Measurements from ENCODE around the gene EDEM3.
"Not testable (repeated sequence)": the region's sequence is repeated elsewhere in the genome, so short reads cannot be mapped to it uniquely, and the experiment has no call there.

EDEM3 gene

GRCh38 chr1:184739070-184739469 lies 15.6 kb downstream of the EDEM3 start:
- DNase-seq: no peak

DNA sequence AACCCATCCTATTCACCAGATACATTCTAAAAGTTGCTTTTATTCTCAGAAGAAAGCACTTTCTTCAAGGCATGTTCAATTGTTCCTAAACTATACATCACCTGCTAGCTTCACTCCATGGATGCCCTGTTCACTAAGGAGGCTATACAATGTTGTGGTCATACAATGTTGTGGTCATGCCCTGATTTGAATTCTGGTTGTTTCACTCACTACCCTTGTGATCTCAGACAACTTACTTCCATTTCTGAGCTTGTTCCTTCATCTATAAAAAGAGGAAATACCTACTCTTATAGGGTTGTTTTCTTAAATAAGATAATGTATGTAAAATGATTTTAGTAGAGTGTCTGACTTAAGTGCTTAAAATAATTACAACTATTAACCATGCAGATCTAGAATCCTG lies 19.7 kb downstream of the EDEM3 start:
- DNase-seq: no peak

GRCh38 chr1:184724843-184725242 lies 29.8 kb downstream of the EDEM3 start:
- DNase-seq: no peak

DNA sequence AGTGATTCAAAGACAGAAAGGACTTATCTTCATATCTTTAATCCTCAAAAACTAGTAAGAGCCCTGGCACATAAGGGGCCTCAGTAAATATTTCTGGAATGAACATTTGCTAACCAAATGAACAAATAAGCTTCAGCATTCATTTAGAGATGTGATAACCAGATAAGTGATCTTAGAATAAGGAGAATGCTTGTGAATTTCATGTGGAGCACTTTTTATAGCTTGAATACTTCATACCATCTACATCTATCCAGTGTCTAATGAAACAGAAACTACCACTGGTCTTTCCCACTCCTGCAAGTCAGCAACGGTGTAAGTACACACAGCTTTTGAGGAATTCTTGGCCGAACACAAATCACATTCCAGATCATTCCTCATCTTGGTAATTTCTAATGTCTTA lies 38.5 kb downstream of the EDEM3 start:
- DNase-seq: no peak

DNA sequence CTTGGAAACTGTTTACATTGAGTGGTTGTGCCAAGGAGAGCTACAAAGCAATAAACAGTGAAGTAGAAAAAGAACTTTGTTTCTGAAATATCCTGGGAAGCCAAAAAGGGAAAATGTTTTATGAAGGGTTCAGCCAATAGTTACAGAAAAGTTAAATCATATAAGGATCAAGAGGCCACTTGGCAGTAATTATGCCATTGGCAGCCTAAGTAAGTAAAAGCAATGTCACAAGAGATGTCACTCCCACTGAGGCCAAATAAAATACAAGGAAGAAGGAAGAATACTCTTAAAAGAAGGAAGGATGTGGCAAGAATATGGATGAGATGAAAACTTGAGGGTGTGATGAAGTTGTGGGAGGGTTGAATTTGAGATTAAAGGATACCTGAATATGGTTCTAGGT lies 45.2 kb downstream of the EDEM3 start:
- DNase-seq: no peak

GRCh38 chr1:184708084-184708676 lies 46.5 kb downstream of the EDEM3 start:
- no peak for DNase-seq

- no peak for DNase-seq
Observed at GRCh38 chr1:184705271-184705670, 49.4 kb downstream of the EDEM3 start.

- no peak for DNase-seq
Observed at GRCh38 chr1:184701816-184702215, 52.8 kb downstream of the EDEM3 start.

GRCh38 chr1:184698969-184699368 lies 55.7 kb downstream of the EDEM3 start:
- DNase-seq: no peak

- no peak for DNase-seq
Observed at GRCh38 chr1:184698016-184698415, 56.6 kb downstream of the EDEM3 start.

DNA sequence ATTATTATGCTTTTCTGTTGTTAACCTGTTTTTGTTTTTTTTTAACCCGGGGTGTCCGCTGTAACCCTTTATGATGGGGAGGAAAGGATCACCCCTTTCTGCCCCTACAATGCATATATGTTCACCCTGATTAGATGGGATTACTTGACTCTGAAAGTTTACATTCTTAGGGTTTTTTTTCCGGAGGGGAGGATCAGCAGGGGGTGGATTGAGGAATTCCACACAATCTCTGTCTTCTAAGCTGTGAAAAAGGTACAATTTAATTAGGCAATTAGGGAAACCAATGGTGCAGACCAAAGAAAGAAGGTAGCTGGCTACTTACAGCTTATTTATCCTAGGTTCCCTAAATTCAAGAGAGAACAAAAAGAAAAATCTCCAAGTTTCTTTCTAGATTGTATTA lies 58.3 kb downstream of the EDEM3 start:
- DNase-seq: no peak

DNA sequence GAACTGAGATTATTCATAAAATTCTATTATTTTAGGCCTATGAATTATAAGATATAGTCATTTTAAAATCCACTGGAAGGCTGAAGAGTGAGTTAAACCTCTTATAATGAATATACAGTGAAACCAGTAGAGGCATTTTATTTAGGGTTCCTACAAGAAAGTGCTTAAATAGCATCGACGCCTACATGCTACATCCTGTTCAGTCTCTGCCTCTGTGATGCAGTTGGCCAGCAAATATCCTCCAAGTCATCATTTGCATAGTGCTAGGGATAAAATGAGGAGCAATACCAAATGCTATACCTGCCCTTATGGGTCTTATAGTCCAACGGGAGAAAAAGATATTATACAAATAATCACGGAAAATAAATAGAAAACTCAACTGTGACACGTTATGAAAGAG lies 59.6 kb downstream of the EDEM3 start:
- DNase-seq: no peak

DNA sequence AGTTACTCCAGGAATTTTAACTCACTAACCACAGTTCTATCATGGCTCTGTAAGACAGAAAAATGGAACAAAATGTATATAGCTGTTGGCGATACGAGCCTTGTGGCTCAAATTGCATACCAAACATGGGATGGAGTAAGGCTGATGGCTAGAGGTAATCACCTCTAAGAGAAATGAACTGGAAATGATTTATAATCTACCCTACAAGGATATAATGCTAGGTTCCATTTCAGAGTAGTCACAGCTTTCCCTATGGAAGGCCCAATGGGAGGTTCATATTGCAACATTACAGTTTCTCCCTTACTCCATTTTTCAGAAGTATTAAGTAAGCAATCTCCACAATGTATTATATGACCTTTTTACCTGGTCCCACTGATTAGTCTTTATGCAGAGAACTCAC lies 61.6 kb downstream of the EDEM3 start:
- no peak for DNase-seq

- peak; percentile 21 for DNase-seq
Observed at GRCh38 chr1:184691719-184692324, 62.8 kb downstream of the EDEM3 start.

DNA sequence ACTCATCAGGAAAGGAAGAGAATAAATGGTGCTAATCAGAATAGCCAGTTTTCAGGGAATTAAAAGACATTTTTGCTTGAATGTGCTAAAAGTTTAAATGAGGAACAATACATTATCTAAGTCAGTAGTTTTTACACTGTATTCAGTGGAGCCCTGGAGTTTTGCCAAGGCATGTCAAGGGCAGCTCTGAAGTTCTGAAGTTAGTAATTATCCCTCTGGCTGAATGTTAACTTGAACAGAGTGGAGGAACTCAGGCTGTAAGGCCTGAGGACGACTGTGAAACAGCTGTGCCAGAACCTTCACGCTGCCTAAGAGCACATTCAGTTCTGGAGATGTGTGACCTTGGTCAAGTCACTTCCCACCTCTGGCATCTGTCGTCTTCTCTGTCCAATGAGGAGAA lies 68.1 kb downstream of the EDEM3 start:
- no peak for DNase-seq

GRCh38 chr1:184685116-184685515 lies 69.5 kb downstream of the EDEM3 start:
- no peak for DNase-seq

GRCh38 chr1:184684285-184685074 lies 70.2 kb downstream of the EDEM3 start:
- DNase-seq: peak; percentile 23

DNA sequence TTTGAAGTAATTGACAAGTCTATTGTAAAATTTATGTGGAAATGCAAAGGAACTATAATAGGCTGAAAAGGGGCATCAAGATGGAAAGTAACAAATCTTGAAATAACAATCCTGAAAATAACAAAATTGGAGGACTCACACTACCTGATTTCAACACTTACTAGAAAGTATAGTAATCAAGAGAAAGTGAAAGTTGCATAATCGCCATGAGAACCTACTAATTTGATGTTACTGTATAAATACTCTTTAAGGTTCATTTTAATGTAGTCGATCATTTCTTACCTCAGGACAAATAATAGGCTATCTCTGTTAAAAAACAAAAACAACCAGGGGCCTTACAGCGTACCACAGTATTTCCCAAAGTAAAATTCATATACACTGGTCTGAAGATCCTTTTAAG lies 71.7 kb downstream of the EDEM3 start:
- DNase-seq: no peak

- not testable (repeated sequence) for DNase-seq
Observed at GRCh38 chr1:184680611-184681225, 73.9 kb downstream of the EDEM3 start.

DNA sequence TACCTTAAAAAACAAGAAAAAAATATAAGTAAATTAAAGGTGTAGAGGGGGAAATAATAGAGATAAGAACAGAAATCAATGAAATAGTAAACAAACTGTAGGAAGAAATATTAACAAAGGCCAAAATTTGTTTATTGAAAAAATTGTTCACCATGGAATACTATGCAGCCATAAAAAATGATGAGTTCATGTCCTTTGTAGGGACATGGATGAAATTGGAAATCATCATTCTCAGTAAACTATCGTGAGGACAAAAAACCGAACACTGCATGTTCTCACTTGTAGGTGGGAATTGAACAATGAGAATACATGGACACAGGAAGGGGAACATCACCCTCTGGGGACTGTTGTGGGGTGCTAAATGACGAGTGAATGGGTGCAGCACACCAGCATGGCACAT lies 75.2 kb downstream of the EDEM3 start:
- not testable (repeated sequence) for DNase-seq

GRCh38 chr1:184677344-184677743 lies 77.3 kb downstream of the EDEM3 start:
- no peak for DNase-seq

GRCh38 chr1:184673305-184673704 lies 81.4 kb downstream of the EDEM3 start:
- no peak for DNase-seq

GRCh38 chr1:184672013-184672726 lies 82.5 kb downstream of the EDEM3 start:
- DNase-seq: no peak
